ENCODE results near the gene FER1L5.

FER1L5 gene

GRCh38 chr2:96616535-96616934, 26.0 kb upstream of the FER1L5 start:
- H3K27ac ChIP-seq (replicated peaks): no peak overlapping the region

GRCh38 chr2:96617012-96617411, 25.6 kb upstream of the FER1L5 start:
- TF ChIP-seq CTCF (IDR thresholded peaks at IDR 0.05; ENCODE audit: insufficient read depth, low read length) (no peak), POLR2AphosphoS5 (IDR thresholded peaks at IDR 0.05; ENCODE audit: low read depth) (no peak), GABPA (IDR thresholded peaks at IDR 0.05; ENCODE audit: low read depth) (no peak), SPI1 (IDR thresholded peaks at IDR 0.05; ENCODE audit: borderline replicate concordance, low read depth) (no peak)
- TF ChIP-seq, protein P1, sequence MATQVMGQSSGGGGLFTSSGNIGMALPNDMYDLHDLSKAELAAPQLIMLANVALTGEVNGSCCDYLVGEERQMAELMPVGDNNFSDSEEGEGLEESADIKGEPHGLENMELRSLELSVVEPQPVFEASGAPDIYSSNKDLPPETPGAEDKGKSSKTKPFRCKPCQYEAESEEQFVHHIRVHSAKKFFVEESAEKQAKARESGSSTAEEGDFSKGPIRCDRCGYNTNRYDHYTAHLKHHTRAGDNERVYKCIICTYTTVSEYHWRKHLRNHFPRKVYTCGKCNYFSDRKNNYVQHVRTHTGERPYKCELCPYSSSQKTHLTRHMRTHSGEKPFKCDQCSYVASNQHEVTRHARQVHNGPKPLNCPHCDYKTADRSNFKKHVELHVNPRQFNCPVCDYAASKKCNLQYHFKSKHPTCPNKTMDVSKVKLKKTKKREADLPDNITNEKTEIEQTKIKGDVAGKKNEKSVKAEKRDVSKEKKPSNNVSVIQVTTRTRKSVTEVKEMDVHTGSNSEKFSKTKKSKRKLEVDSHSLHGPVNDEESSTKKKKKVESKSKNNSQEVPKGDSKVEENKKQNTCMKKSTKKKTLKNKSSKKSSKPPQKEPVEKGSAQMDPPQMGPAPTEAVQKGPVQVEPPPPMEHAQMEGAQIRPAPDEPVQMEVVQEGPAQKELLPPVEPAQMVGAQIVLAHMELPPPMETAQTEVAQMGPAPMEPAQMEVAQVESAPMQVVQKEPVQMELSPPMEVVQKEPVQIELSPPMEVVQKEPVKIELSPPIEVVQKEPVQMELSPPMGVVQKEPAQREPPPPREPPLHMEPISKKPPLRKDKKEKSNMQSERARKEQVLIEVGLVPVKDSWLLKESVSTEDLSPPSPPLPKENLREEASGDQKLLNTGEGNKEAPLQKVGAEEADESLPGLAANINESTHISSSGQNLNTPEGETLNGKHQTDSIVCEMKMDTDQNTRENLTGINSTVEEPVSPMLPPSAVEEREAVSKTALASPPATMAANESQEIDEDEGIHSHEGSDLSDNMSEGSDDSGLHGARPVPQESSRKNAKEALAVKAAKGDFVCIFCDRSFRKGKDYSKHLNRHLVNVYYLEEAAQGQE (IDR thresholded peaks at IDR 0.05; ENCODE audit: insufficient replicate concordance, low read depth): no peak
- Histone ChIP-seq H3K27me3 (ENCODE audit: insufficient read depth, poor library complexity, severe bottlenecking) (no peaks in the 10 kb centered on the region), H3K27ac (replicated peaks) (no peak overlapping the region), H3K4me3 (replicated peaks; ENCODE audit: insufficient read depth, low read length) (no peak overlapping the region)
- no peak for DNase-seq (ENCODE audit: low read depth in 1 of 2, low spot score in 1 of 2)

More at GRCh38 chr2:96616535-96616934, 26.0 kb upstream of the FER1L5 start:
- no peak for DNase-seq (ENCODE audit: low read depth in 1 of 2, low spot score in 1 of 2)
- no peak overlapping the region for H3K4me3 ChIP-seq (replicated peaks; ENCODE audit: insufficient read depth, low read length)
- TF ChIP-seq SPI1 (IDR thresholded peaks at IDR 0.05; ENCODE audit: borderline replicate concordance, low read depth) (no peak), POLR2AphosphoS5 (IDR thresholded peaks at IDR 0.05; ENCODE audit: low read depth) (no peak), CTCF (IDR thresholded peaks at IDR 0.05; ENCODE audit: insufficient read depth, low read length) (no peak), GABPA (IDR thresholded peaks at IDR 0.05; ENCODE audit: low read depth) (no peak)
- TF ChIP-seq, protein P1 (IDR thresholded peaks at IDR 0.05; ENCODE audit: insufficient replicate concordance, low read depth): no peak
- no peaks in the 10 kb centered on the region for H3K27me3 ChIP-seq (ENCODE audit: insufficient read depth, poor library complexity, severe bottlenecking)

- DNase-seq (ENCODE audit: low read depth in 1 of 2, low spot score in 1 of 2): no peak
- Histone ChIP-seq H3K27ac (replicated peaks) (no peak overlapping the region), H3K27me3 (ENCODE audit: insufficient read depth, poor library complexity, severe bottlenecking) (no peaks in the 10 kb centered on the region), H3K4me3 (replicated peaks; ENCODE audit: insufficient read depth, low read length) (no peak overlapping the region)
- no peak for TF ChIP-seq SPI1 (IDR thresholded peaks at IDR 0.05; ENCODE audit: borderline replicate concordance, low read depth)
- TF ChIP-seq POLR2AphosphoS5 (IDR thresholded peaks at IDR 0.05; ENCODE audit: low read depth): no peak
- no peak for TF ChIP-seq GABPA (IDR thresholded peaks at IDR 0.05; ENCODE audit: low read depth)
- no peak for TF ChIP-seq CTCF (IDR thresholded peaks at IDR 0.05; ENCODE audit: insufficient read depth, low read length)
- TF ChIP-seq, protein P1 (IDR thresholded peaks at IDR 0.05; ENCODE audit: insufficient replicate concordance, low read depth): no peak
Measured at GRCh38 chr2:96618596-96619283, 23.8 kb upstream of the FER1L5 start.

Measured in HL-60 (cell line).